Neuron (in vitro differentiated cells): Measurements from ENCODE around the gene PCSK5.

ENCODE experiments used
- H2AFZ ChIP-seq: one replicate; pipeline ENCODE4 v1.6.1; 2013; ENCODE audit warnings: low read depth, mild to moderate bottlenecking, inconsistent platforms, low read length, moderate library complexity
- H3K27me3 ChIP-seq: one replicate; pipeline ENCODE4 v1.6.1; 2013; ENCODE audit warnings: low read length; ENCODE audit not compliant: insufficient read depth
- H3K36me3 ChIP-seq: one replicate; pipeline ENCODE4 v1.6.1; 2013; ENCODE audit warnings: low read length; ENCODE audit not compliant: insufficient read depth
- H3K4me1 ChIP-seq: one replicate; pipeline ENCODE4 v1.6.1; 2013; ENCODE audit warnings: low read length; ENCODE audit not compliant: insufficient read depth
- H3K4me3 ChIP-seq: 2 replicates; pipeline ENCODE4 v1.5.1; 2013; ENCODE audit warnings: mild to moderate bottlenecking, low read length, moderate library complexity
- H3K9me3 ChIP-seq: one replicate; pipeline ENCODE4 v1.6.1; 2013; ENCODE audit warnings: low read length

The PCSK5 gene

DNA sequence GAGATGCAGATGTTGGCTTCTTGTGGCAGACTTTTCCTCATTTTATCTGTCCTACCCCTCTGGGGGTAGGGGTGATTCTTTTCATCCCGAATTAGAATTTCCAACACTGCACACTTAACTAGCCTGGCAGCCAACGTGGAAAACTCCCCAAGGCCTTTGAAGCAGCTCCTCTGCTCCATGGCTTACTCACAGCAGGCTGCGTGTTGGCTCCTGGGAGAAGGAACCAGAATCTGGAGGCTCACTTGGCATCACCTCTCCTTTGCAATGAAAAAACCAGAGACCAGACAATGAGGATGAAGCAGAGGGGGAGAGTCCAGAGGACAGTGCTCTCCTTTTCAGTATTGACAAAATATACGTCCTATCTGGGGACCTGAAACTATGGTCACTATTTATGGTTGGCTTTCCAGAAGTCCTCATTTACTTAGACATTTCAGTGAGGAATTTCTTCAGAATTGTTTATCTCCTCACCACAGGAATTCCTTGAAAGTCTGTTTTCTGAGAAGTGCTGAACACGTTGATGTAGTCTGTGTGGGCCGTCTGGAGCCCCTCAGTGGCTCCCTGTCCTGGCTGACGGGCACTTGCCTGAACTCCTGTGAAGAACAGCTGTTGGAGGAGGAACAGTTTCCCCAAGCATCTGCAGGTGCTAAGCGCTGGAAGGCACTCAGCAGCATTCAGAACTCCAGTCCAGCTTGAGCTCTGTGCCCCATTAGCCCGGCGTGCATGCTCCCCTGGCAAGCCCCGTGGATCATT is 272.5 kb downstream of the PCSK5 start:
- H3K4me1 ChIP-seq: no peaks in the 10 kb centered on the region
- no peak overlapping the region for H3K4me3 ChIP-seq
- H3K36me3 ChIP-seq: no peaks in the 10 kb centered on the region
- H2AFZ ChIP-seq: no peak overlapping the region
- H3K27me3 ChIP-seq: no peaks in the 10 kb centered on the region
- H3K9me3 ChIP-seq: no peaks in the 10 kb centered on the region

DNA sequence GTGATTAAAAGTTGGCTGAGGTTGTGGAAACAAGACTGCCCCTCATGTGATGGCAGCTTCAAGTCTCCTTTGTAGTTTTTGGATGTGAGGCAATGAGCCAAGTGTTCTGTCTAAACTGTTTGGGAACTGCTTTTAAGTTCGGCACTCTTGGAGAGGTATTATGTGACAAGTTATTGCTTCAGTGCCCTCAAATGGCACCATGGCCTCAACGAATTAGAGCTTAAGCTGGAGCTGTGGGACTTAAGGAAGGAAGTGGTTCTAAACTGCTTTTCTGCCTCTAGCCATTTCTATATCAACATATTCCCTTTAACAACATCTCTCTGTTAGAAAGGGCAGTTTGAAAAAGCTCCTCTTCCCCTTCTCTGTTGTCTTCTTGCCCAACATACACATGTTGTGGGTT is 276.1 kb downstream of the PCSK5 start:
- H3K4me3 ChIP-seq: no peak overlapping the region
- no peaks in the 10 kb centered on the region for H3K27me3 ChIP-seq
- no peaks in the 10 kb centered on the region for H3K9me3 ChIP-seq
- no peak overlapping the region for H2AFZ ChIP-seq
- H3K36me3 ChIP-seq: no peaks in the 10 kb centered on the region
- H3K4me1 ChIP-seq: no peaks in the 10 kb centered on the region

DNA sequence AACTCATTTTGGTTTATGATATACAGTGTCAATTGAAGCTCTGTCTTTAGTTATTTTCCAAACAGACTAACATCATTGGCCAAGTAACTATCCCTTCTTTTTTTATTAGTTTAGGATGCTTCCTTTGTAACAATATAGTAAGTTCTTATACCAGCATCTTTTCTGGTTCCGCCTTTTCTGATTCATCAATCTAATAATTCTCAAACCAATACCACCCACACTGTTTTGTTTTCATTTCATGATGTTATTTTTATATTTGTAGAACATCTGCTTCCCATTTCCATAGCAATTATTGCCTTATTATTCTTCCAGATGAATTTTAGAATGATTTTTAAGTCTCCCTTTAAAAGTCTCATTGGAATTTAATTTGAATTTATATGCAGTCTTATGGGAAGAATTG is 285.7 kb downstream of the PCSK5 start:
- no peaks in the 10 kb centered on the region for H3K9me3 ChIP-seq
- H3K4me3 ChIP-seq: no peak overlapping the region
- H2AFZ ChIP-seq: no peak overlapping the region
- H3K27me3 ChIP-seq: no peaks in the 10 kb centered on the region
- H3K36me3 ChIP-seq: no peaks in the 10 kb centered on the region
- peaks cover 4% of the 10 kb centered on the region for H3K4me1 ChIP-seq

DNA sequence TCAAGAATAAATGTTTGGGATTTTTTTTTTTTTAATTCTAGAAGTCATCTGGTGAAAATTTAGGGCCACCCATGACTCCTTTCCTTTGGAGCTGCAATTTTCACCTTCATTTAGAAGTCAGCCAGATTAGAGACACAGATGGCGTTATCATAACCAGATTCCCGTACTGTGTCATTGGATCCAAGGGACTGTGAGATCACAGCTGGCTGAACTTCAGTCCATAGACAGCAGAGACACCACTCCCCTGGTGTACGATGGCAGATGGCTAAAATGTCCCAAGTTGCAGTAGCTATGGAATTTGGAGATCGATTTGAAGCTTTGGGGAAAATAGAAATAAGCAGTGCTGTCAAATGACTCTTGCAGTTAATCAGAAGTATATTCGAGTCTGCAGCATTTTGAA is 287.5 kb downstream of the PCSK5 start:
- peaks cover 13% of the 10 kb centered on the region for H3K4me1 ChIP-seq
- H3K36me3 ChIP-seq: no peaks in the 10 kb centered on the region
- H2AFZ ChIP-seq: no peak overlapping the region
- no peaks in the 10 kb centered on the region for H3K27me3 ChIP-seq
- H3K4me3 ChIP-seq: no peak overlapping the region
- H3K9me3 ChIP-seq: no peaks in the 10 kb centered on the region

DNA sequence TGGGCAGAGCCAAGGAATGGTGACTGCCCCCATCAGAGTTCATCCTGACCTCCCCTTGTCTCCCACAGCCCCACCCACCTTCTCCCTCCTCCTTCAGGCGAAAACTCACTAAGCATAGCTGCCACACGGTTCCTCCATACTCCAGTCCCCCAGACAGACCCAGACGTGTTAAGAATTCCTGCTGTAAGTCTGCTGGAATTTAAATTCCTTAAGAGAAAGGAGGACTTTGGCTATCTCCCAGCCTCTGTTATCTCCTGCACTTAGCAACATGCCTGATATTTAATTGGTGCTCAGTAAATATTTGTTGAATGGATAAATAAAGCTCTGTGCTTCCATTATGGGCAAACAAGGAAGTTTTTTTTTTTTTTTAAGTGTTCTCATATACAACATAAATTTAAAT is 290.1 kb downstream of the PCSK5 start:
- H3K4me3 ChIP-seq: no peak overlapping the region
- H3K9me3 ChIP-seq: no peaks in the 10 kb centered on the region
- H3K36me3 ChIP-seq: no peaks in the 10 kb centered on the region
- no peak overlapping the region for H2AFZ ChIP-seq
- H3K4me1 ChIP-seq: peaks cover 13% of the 10 kb centered on the region
- no peaks in the 10 kb centered on the region for H3K27me3 ChIP-seq

DNA sequence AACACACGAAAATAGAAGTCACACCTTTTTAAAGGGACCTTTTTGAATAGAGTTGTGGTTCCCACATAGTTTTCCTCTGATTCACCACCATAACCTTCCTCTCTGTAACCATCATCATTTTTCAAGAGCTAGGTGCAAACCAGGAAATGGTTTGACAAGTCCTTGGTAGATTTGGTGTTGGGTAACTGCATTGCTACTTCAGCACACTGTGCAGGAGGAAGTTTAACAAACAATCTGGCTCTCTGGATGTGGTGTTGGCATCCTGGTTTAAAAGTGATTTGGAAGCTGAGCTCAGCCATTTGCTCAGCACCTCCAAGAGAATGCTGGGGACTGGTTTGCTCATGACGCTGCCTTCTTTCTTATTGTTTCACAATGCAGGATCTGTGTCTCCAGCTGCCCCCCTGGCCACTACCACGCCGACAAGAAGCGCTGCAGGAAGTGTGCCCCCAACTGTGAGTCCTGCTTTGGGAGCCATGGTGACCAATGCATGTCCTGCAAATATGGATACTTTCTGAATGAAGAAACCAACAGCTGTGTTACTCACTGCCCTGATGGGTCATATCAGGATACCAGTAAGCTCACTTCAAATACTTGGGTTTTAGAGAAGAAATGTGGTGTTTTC is 290.7 kb downstream of the PCSK5 start:
- peak overlapping the region; percentile 56 for H2AFZ ChIP-seq
- no peaks in the 10 kb centered on the region for H3K27me3 ChIP-seq
- H3K9me3 ChIP-seq: no peaks in the 10 kb centered on the region
- H3K4me1 ChIP-seq: peaks cover 13% of the 10 kb centered on the region
- H3K4me3 ChIP-seq: no peak overlapping the region
- no peaks in the 10 kb centered on the region for H3K36me3 ChIP-seq

DNA sequence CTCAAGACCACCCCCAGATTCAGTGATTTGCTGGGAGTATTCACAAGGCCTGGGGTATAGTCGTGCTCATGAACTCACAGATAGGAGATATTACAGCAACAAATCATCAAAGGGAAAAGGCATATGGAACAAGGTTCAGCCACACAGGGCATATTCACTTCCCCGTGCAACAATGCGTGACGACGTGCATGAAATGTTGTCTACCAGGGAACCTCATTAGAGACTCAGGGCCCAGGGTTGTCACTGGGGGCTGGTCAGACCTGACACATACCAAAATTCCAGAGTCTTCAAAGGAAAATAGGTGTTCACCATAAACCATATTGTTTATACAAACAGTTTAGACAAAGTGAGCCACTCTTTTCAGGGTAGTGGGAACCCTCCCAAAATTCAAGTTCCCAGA is 291.3 kb downstream of the PCSK5 start:
- H3K27me3 ChIP-seq: no peaks in the 10 kb centered on the region
- no peak overlapping the region for H3K4me3 ChIP-seq
- H2AFZ ChIP-seq: peak overlapping the region; percentile 22
- H3K36me3 ChIP-seq: no peaks in the 10 kb centered on the region
- H3K4me1 ChIP-seq: peaks cover 13% of the 10 kb centered on the region
- H3K9me3 ChIP-seq: no peaks in the 10 kb centered on the region

DNA sequence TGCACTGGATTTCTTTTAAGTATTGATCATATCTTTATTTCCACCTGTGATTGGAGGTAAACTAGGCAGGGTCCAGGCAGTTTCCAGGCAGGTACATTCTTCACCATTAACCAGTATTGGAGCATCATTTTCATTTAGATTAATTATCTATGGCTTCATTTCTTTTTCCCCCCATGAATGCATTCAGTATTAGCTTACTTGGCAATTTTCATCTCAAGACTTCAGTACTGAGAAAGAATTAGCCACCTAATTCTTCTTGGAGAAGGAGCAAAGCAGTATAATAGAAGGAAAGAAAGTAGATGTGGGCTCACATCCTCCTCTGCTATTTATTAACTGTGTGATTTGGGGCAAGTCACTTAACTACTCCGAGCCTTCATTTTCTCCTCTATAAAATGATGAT is 295.0 kb downstream of the PCSK5 start:
- H3K27me3 ChIP-seq: no peaks in the 10 kb centered on the region
- H3K4me1 ChIP-seq: peaks cover 13% of the 10 kb centered on the region

DNA sequence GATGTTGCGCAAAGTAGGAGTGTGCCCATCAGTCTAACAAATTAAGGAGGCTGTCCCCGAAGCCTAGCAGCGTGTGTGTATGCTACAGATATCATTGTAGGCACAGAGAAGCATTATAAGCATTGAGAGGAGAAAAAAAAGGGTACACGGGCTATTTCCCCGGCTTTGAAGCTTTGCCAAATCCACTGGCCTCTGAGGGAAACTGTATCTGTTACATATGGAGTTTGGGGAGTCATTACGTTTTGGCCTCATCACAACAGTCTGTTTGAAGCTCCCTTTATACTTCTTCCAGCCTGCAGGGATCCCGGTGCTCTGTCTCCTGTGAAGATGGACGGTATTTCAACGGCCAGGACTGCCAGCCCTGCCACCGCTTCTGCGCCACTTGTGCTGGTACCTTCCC is 297.8 kb downstream of the PCSK5 start:
- no peaks in the 10 kb centered on the region for H3K4me1 ChIP-seq
- H3K9me3 ChIP-seq: no peaks in the 10 kb centered on the region
- H3K27me3 ChIP-seq: no peaks in the 10 kb centered on the region
- H3K36me3 ChIP-seq: no peaks in the 10 kb centered on the region
- H3K4me3 ChIP-seq: no peak overlapping the region
- no peak overlapping the region for H2AFZ ChIP-seq

More for the DNA sequence above, 295.0 kb downstream of the PCSK5 start:
- Histone ChIP-seq H2AFZ (no peak overlapping the region), H3K4me3 (no peak overlapping the region), H3K9me3 (no peaks in the 10 kb centered on the region), H3K36me3 (no peaks in the 10 kb centered on the region)

DNA sequence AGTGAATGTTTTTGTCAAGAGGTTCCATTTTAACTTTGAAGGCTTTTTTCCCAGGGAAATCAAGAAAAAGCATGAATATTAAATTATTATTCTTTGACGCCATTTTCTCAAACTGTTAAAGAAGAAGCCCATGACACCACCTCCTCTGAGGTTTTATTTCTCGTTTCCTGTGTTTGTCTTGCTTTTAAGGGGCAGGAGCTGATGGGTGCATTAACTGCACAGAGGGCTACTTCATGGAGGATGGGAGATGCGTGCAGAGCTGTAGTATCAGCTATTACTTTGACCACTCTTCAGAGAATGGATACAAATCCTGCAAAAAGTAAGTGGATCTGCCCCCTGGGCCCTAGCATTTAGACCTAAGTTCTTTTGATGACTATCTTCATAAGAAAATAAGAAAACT is 298.4 kb downstream of the PCSK5 start:
- Histone ChIP-seq H3K4me1 (no peaks in the 10 kb centered on the region), H3K9me3 (no peaks in the 10 kb centered on the region), H2AFZ (no peak overlapping the region), H3K27me3 (no peaks in the 10 kb centered on the region), H3K36me3 (no peaks in the 10 kb centered on the region), H3K4me3 (no peak overlapping the region)

DNA sequence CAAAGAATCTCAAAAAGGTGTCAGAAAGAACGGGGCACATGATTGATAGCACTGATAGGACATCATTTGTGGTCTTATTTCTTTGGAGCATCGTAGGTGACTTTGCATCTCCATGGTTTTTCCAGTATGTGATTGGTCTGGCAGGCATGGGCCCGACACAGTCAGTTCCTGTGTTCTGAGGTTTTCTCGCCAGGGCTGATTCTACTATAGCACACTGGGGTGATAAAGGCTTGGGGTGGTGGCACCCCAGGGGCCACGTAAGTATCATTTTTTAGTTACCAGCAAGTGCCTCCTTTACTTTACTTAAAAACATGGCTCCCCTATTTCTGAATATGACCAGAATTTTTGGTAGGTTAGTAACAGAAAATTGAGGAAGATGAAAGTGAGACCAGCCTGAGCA is 301.0 kb downstream of the PCSK5 start:
- Histone ChIP-seq H3K4me3 (no peak overlapping the region), H2AFZ (no peak overlapping the region), H3K27me3 (no peaks in the 10 kb centered on the region), H3K9me3 (no peaks in the 10 kb centered on the region), H3K4me1 (no peaks in the 10 kb centered on the region), H3K36me3 (no peaks in the 10 kb centered on the region)

DNA sequence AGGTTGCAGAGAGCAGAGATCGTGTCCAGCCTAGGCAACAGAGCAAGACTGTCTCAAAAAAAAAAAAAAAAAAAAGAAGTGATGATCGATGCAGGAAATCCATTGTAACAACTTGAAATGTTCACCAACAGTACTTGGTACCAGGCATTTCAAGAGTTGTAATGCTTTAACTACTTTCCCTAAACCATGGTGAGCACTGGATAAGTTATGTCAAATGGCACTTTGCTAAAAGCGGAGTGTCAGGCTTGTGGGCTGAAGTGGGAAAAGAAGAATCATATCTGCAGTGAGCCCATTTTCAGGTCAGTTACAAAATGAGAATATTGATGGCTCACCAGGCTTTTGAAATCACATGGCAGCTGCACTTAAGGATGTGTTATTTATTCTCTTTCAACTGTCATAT is 301.5 kb downstream of the PCSK5 start:
- no peaks in the 10 kb centered on the region for H3K27me3 ChIP-seq
- H3K4me1 ChIP-seq: no peaks in the 10 kb centered on the region
- no peaks in the 10 kb centered on the region for H3K36me3 ChIP-seq
- H3K9me3 ChIP-seq: no peaks in the 10 kb centered on the region
- no peak overlapping the region for H3K4me3 ChIP-seq
- H2AFZ ChIP-seq: no peak overlapping the region

DNA sequence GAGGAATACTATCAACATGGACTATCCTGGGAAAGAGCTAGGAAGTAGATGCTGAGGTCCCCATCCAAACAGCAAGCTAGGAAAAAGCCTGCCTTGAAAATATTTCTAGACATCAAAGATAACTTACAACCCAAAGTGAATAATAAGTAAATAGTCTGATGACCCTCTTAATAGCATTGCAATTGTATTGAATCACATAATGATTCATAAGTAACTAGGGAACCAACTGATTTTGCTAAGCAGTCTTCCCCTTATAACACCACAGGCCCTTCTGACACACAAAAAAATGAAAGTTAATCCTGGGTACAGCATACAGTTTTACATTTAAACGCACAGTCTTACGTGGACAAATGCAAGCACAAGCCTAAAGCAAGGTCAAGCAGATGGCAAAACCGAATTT is 304.4 kb downstream of the PCSK5 start:
- Histone ChIP-seq H3K4me1 (no peaks in the 10 kb centered on the region), H3K4me3 (no peak overlapping the region), H3K27me3 (no peaks in the 10 kb centered on the region), H3K9me3 (no peaks in the 10 kb centered on the region), H2AFZ (no peak overlapping the region), H3K36me3 (no peaks in the 10 kb centered on the region)

DNA sequence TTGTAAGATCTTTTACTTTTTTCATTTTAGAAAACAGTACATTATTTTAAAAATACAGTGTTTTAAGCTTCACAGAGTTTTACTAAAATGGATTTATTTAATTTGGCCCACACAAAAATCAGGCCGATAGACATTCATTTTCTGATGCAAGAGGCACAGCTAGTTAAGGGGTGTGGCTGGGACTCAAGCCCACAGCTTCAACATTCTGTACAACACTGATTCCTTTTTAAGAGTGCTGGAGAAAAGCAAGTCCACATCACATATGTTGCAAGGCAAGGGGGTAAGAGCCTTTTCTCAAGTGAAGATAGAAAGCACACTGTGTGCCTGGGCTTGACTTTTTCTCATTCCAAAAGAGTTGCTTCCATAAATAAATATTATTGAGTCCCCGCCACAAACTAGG is 307.9 kb downstream of the PCSK5 start:
- Histone ChIP-seq H2AFZ (no peak overlapping the region), H3K4me3 (no peak overlapping the region), H3K4me1 (peaks cover 3% of the 10 kb centered on the region), H3K36me3 (no peaks in the 10 kb centered on the region), H3K9me3 (no peaks in the 10 kb centered on the region), H3K27me3 (no peaks in the 10 kb centered on the region)
